ENCODE data around the gene PPP1R9B. TPM values are rescaled to one million over a fixed set of nuclear protein-coding genes. Genes with fewer than 3 reads are reported as not detected.
A peak's percentile ranks its signal among the peaks of the same experiment; 100 is the strongest.

PPP1R9B gene
- total RNA-seq, 1 experiment from 2014 or later = 23.0 TPM

DNA sequence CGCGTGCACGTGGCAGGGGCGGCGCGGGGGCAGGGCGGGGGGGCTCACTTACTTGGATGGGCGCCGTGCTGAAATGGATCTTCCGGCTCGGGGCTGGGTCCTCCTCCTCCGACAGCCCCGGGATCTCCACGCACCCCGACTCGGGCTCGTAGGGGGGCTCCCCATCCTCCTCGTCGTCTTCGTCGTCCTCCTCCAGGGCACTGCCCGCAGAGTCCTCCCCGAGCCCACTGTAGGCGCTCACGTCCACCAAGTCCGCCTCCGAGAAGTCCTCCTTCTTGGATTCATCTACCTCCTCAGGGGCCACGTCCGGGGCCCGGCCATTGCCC lies 1.4 kb downstream of the PPP1R9B start:
- Histone ChIP-seq H3K18ac (ENCODE audit: insufficient read length, low read depth, low read length) (no peak overlapping the region), H2BK12ac (ENCODE audit: insufficient read length, low read depth, low read length) (no peak overlapping the region), H4K20me1 (ENCODE audit: control insufficient read depth, insufficient read depth, insufficient read length) (peaks cover 3% of the 10 kb centered on the region), H2BK120ac (ENCODE audit: low read depth, low read length, poor library complexity, severe bottlenecking) (no peak overlapping the region), H2AK5ac (ENCODE audit: insufficient read length, low read length) (no peak overlapping the region), H3K9me3 (ENCODE audit: control insufficient read depth, low read depth, low read length) (no peaks in the 10 kb centered on the region), H4K8ac (replicated peaks; ENCODE audit: insufficient read length, low read depth, low read length) (no peak overlapping the region), H3K4me2 (ENCODE audit: insufficient read depth, insufficient read length, low read length) (peak overlapping the region; percentile 45), H3K23ac (ENCODE audit: insufficient read length, low read depth, low read length) (no peak overlapping the region), H3K79me1 (ENCODE audit: insufficient read depth, low read depth, low read length, poor library complexity, severe bottlenecking) (no peaks in the 10 kb centered on the region), H3K4me1 (ENCODE audit: insufficient read depth, low read length) (peaks cover 4% of the 10 kb centered on the region; the same call in 1 of the 2 replicates), H2BK20ac (ENCODE audit: low read depth, low read length, poor library complexity, severe bottlenecking) (no peak overlapping the region), H2AFZ (ENCODE audit: low read length) (no peak overlapping the region), H3K56ac (ENCODE audit: insufficient read length, low read depth, low read length) (no peak overlapping the region), H3K27me3 (ENCODE audit: insufficient read depth, low read length) (no peaks in the 10 kb centered on the region; the same call in 1 of the 2 replicates), H4K91ac (ENCODE audit: insufficient read length, low read depth, low read length) (no peak overlapping the region), H3K9ac (ENCODE audit: extremely low read depth, insufficient read length, low read length) (no peak overlapping the region), H3K27ac (ENCODE audit: insufficient read length, low read depth, low read length) (no peak overlapping the region), H3K14ac (ENCODE audit: insufficient read depth, low read length) (no peak overlapping the region; the same call in 1 of the 2 replicates), H3K4ac (ENCODE audit: low read depth, low read length) (no peak overlapping the region), H4K5ac (ENCODE audit: insufficient read length, low read depth, low read length) (no peak overlapping the region), H2BK5ac (ENCODE audit: insufficient read length, low read length) (no peak overlapping the region), H3T11ph (ENCODE audit: low read length) (no peak overlapping the region), H3K79me2 (ENCODE audit: insufficient read depth, low read length) (no peaks in the 10 kb centered on the region), H3K23me2 (ENCODE audit: insufficient read length, low read depth, low read length, poor library complexity, severe bottlenecking) (peaks cover 25% of the 10 kb centered on the region), H2BK15ac (ENCODE audit: low read depth, low read length) (no peak overlapping the region)
- Mint-ChIP-seq H3K9me3 (no peaks in the 10 kb centered on the region), H3K27ac (no peak overlapping the region), H3K36me3 (ENCODE audit: insufficient read depth in 1 of 3, low read depth in 3 of 3) (peaks cover 2 to 14% (median 9%) of the 10 kb centered on the region in 3 experiments; a peak in 6 of 7 replicates), H3K4me3 (peak overlapping the region; percentile 75 to 88), H3K4me1 (peaks cover 33 to 56% of the 10 kb centered on the region in 2 experiments), H3K27me3 (ENCODE audit: low read depth) (peaks cover 13% of the 10 kb centered on the region)
- TF ChIP-seq, protein P1, sequence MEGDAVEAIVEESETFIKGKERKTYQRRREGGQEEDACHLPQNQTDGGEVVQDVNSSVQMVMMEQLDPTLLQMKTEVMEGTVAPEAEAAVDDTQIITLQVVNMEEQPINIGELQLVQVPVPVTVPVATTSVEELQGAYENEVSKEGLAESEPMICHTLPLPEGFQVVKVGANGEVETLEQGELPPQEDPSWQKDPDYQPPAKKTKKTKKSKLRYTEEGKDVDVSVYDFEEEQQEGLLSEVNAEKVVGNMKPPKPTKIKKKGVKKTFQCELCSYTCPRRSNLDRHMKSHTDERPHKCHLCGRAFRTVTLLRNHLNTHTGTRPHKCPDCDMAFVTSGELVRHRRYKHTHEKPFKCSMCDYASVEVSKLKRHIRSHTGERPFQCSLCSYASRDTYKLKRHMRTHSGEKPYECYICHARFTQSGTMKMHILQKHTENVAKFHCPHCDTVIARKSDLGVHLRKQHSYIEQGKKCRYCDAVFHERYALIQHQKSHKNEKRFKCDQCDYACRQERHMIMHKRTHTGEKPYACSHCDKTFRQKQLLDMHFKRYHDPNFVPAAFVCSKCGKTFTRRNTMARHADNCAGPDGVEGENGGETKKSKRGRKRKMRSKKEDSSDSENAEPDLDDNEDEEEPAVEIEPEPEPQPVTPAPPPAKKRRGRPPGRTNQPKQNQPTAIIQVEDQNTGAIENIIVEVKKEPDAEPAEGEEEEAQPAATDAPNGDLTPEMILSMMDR (conservative IDR thresholded peaks at IDR 0.05) = no peak
- no CpG with 5 or more reads among the region's 30 CpGs for WGBS (ENCODE audit: extremely low coverage, insufficient read length, low lambda C conversion rate)
- no peak for DNase-seq
